ENCODE data around the gene PPP2R5E. TPM values are rescaled to one million over a fixed set of nuclear protein-coding genes. Genes with fewer than 3 reads are reported as not detected.

Gene PPP2R5E
- total RNA-seq, 1 donor from 2014 or later: 22.3 TPM

- no peaks in the 10 kb centered on the region for H3K36me3 ChIP-seq (ENCODE audit: control insufficient read depth, insufficient read depth, low read length)
- no peaks in the 10 kb centered on the region for H3K27me3 ChIP-seq (ENCODE audit: control insufficient read depth, insufficient read depth, low read length)
- no peak overlapping the region for H3K4me3 ChIP-seq (ENCODE audit: low read depth, low read length)
- DNase-seq (ENCODE audit: low read depth): no peak
- TF ChIP-seq, protein P1, sequence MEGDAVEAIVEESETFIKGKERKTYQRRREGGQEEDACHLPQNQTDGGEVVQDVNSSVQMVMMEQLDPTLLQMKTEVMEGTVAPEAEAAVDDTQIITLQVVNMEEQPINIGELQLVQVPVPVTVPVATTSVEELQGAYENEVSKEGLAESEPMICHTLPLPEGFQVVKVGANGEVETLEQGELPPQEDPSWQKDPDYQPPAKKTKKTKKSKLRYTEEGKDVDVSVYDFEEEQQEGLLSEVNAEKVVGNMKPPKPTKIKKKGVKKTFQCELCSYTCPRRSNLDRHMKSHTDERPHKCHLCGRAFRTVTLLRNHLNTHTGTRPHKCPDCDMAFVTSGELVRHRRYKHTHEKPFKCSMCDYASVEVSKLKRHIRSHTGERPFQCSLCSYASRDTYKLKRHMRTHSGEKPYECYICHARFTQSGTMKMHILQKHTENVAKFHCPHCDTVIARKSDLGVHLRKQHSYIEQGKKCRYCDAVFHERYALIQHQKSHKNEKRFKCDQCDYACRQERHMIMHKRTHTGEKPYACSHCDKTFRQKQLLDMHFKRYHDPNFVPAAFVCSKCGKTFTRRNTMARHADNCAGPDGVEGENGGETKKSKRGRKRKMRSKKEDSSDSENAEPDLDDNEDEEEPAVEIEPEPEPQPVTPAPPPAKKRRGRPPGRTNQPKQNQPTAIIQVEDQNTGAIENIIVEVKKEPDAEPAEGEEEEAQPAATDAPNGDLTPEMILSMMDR (IDR thresholded peaks at IDR 0.05; ENCODE audit: insufficient read depth, low read length, poor library complexity, severe bottlenecking): no peak
Observed at GRCh38 chr14:63545431-63545830, 2.3 kb upstream of the PPP2R5E start.

DNA sequence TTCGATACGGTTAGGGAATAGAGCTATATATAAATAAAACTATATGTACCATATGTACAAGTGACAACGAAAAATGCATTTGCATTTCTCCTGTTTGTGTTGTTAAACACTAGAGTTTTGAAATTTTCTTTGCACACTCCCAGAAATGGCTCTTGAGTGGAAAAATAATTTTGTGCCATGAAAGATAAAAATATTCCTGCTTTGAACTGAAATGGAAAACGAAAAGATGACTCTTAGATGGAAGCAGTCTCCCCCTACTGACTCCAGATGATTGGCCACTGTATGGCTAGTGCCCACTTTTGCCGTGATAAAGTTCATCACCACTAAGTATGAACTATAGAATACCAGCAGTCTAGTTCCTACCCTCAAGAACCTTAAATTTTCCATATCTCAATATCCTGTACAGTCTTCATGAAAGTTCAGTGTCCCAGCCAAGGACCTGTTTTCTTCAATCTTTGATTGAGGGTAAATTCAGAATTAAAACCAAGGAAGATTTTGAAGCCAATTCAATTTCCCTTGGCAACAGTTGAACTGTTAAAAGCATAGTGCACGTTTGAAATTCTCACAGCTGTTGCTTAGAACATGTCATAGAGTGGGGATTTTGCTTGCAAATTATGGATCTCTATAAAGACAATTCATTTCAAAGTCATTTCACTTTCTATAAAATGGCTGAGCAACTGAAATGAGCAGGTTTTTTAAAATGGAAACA is 1.6 kb upstream of the PPP2R5E start:
- Histone ChIP-seq H3K36me3 (ENCODE audit: control insufficient read depth, insufficient read depth, low read length) (no peaks in the 10 kb centered on the region), H3K4me3 (ENCODE audit: low read depth, low read length) (no peak overlapping the region), H3K27me3 (ENCODE audit: control insufficient read depth, insufficient read depth, low read length) (no peaks in the 10 kb centered on the region)
- DNase-seq (ENCODE audit: low read depth): no peak
- TF ChIP-seq, protein P1 (IDR thresholded peaks at IDR 0.05; ENCODE audit: insufficient read depth, low read length, poor library complexity, severe bottlenecking): peak; percentile 51

- H3K36me3 ChIP-seq (ENCODE audit: control insufficient read depth, insufficient read depth, low read length): peaks cover 1% of the 10 kb centered on the region
- H3K27me3 ChIP-seq (ENCODE audit: control insufficient read depth, insufficient read depth, low read length): no peaks in the 10 kb centered on the region
- no peak for DNase-seq (ENCODE audit: low read depth)
- TF ChIP-seq, protein P1 (IDR thresholded peaks at IDR 0.05; ENCODE audit: insufficient read depth, low read length, poor library complexity, severe bottlenecking): no peak
- peak overlapping the region; percentile 86 for H3K4me3 ChIP-seq (ENCODE audit: low read depth, low read length)
Observed at GRCh38 chr14:63543826-63544406, 739 bp upstream of the PPP2R5E start.

DNA sequence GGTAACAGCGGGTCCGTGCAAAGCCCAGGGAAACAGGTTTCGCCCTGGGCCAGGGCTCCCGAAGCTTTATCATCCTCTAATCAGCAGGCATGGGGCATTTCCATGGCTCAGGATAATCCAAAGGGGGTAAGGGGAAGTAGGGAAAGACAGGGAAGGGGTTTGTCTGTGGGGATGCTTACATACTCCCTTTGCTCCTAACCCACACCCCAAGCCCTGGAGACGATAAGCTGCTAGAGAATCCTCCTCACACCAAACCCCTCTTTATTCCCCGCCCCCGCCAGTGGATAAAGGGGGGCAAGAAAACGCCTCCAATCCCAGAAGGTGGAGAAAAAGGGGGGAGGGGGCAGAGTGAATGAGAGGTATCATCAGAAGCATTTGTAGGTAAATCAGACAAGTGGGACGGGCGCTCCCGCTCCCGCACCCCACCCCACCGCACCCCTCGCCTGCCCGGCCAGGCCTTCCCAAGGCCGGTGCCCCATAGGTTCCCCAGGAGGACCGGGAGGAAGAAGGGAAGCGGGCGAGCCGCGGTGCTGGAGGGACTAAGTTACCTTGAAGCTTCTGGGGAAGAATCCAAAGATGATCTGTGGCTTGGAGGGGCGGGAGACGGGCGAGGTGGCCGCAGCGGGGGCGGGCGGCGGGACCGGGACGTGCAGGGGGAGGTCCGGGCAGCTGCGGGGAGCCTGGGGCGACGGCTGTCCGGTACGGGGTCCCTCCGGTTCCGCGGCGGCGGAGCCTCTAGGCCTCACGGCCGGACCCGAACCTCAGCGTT is 762 bp downstream of the PPP2R5E start:
- H3K36me3 ChIP-seq (ENCODE audit: control insufficient read depth, insufficient read depth, low read length): peaks cover 1% of the 10 kb centered on the region
- no peak for DNase-seq (ENCODE audit: low read depth)
- H3K4me3 ChIP-seq (ENCODE audit: low read depth, low read length): peak overlapping the region; percentile 89
- H3K27me3 ChIP-seq (ENCODE audit: control insufficient read depth, insufficient read depth, low read length): no peaks in the 10 kb centered on the region
- TF ChIP-seq, protein P1 (IDR thresholded peaks at IDR 0.05; ENCODE audit: insufficient read depth, low read length, poor library complexity, severe bottlenecking): no peak

GRCh38 chr14:63535918-63536317 is 7.3 kb downstream of the PPP2R5E start:
- H3K27me3 ChIP-seq (ENCODE audit: control insufficient read depth, insufficient read depth, low read length): no peaks in the 10 kb centered on the region
- no peak overlapping the region for H3K4me3 ChIP-seq (ENCODE audit: low read depth, low read length)
- TF ChIP-seq, protein P1 (IDR thresholded peaks at IDR 0.05; ENCODE audit: insufficient read depth, low read length, poor library complexity, severe bottlenecking): no peak
- peaks cover 1% of the 10 kb centered on the region for H3K36me3 ChIP-seq (ENCODE audit: control insufficient read depth, insufficient read depth, low read length)
- DNase-seq (ENCODE audit: low read depth): no peak

Data from kidney epithelial cell (primary cell).